Hindlimb muscle (tissue), 1 donor: Measurements from ENCODE around the gene MICB. TPM values are rescaled to one million over a fixed set of nuclear protein-coding genes. Genes with fewer than 3 reads are reported as not detected.

Experiments used
- polyA plus RNA-seq: library from polyadenylated mRNA; unstranded; fragments of 120-200 nt; gene quantifications from one replicate; pipeline ENCODE4 v1.2.1, GENCODE V29; 2013; ENCODE audit not compliant: insufficient read length

The MICB gene
- polyA plus RNA-seq, 1 donor = 0.85 TPM

Other genes with a start within 250 kb of the MICB start
- 69.3 TPM for gene HLA-C, start 226.1 kb upstream of the MICB start, polyA plus RNA-seq
- 119 TPM for gene HLA-B, start 141.0 kb upstream of the MICB start, polyA plus RNA-seq
- gene MICA, start 94.5 kb upstream of the MICB start, polyA plus RNA-seq = 6.7 TPM
- not detected for gene MCCD1, start 30.8 kb downstream of the MICB start, polyA plus RNA-seq
- gene DDX39B, start 43.9 kb downstream of the MICB start, polyA plus RNA-seq = 420 TPM
- 4.2 TPM for gene ATP6V1G2, start 48.5 kb downstream of the MICB start, polyA plus RNA-seq
- gene NFKBIL1, start 49.5 kb downstream of the MICB start, polyA plus RNA-seq = 18.9 TPM
- gene LTA, start 74.1 kb downstream of the MICB start, polyA plus RNA-seq = not detected
- 0.12 TPM for gene TNF, start 77.4 kb downstream of the MICB start, polyA plus RNA-seq
- 1.5 TPM for gene LTB, start 84.3 kb downstream of the MICB start, polyA plus RNA-seq
- gene LST1, start 88.1 kb downstream of the MICB start, polyA plus RNA-seq = 8.3 TPM
- gene NCR3, start 94.9 kb downstream of the MICB start, polyA plus RNA-seq = not detected
- gene AIF1, start 117.1 kb downstream of the MICB start, polyA plus RNA-seq = 24.6 TPM
- 166 TPM for gene PRRC2A, start 122.6 kb downstream of the MICB start, polyA plus RNA-seq
- gene BAG6, start 154.5 kb downstream of the MICB start, polyA plus RNA-seq = 252 TPM
- 3.3 TPM for gene APOM, start 157.7 kb downstream of the MICB start, polyA plus RNA-seq
- 13.1 TPM for gene C6orf47, start 162.6 kb downstream of the MICB start, polyA plus RNA-seq
- gene GPANK1, start 166.9 kb downstream of the MICB start, polyA plus RNA-seq = 17.1 TPM
- gene CSNK2B, start 167.9 kb downstream of the MICB start, polyA plus RNA-seq = 127 TPM
- 11.7 TPM for gene LY6G5B, start 171.8 kb downstream of the MICB start, polyA plus RNA-seq
- 6.3 TPM for gene LY6G5C, start 182.9 kb downstream of the MICB start, polyA plus RNA-seq
- gene ABHD16A, start 205.2 kb downstream of the MICB start, polyA plus RNA-seq = 54.6 TPM
- not detected for gene LY6G6F, start 208.7 kb downstream of the MICB start, polyA plus RNA-seq
- gene LY6G6D, start 217.2 kb downstream of the MICB start, polyA plus RNA-seq = not detected
- gene LY6G6C, start 223.6 kb downstream of the MICB start, polyA plus RNA-seq = 0.28 TPM
- gene MPIG6B, start 225.2 kb downstream of the MICB start, polyA plus RNA-seq = 0.71 TPM
- 128 TPM for gene DDAH2, start 231.2 kb downstream of the MICB start, polyA plus RNA-seq
- gene CLIC1, start 238.4 kb downstream of the MICB start, polyA plus RNA-seq = 116 TPM
- 14.4 TPM for gene MSH5, start 241.9 kb downstream of the MICB start, polyA plus RNA-seq